Epithelial cell of esophagus (primary cell): ENCODE measurements around the gene CCNB1.

Source experiments
- DNase-seq: peaks from one replicate; pipeline ENCODE4 v3.0.0; 2010; ENCODE audit warnings: low read depth
- H3K4me3 ChIP-seq: 2 replicates; pipeline ENCODE4 v1.5.1; 2011; ENCODE audit warnings: mild to moderate bottlenecking, low read length, control low read depth
- CTCF ChIP-seq: IDR thresholded peaks from 2 replicates; pipeline ENCODE4 v1.5.1; 2011; ENCODE audit warnings: low read depth, mild to moderate bottlenecking, low read length, control low read depth, inconsistent platforms; ENCODE audit not compliant: insufficient read depth; ENCODE audit errors: missing control alignments

CCNB1 gene

GRCh38 chr5:69209602-69210001, 42.7 kb downstream of the CCNB1 start:
- H3K4me3 ChIP-seq, result no peak overlapping the region
- no peak for TF ChIP-seq CTCF
- no peak for DNase-seq

GRCh38 chr5:69211200-69211599, 44.2 kb downstream of the CCNB1 start:
- TF ChIP-seq CTCF, result no peak
- H3K4me3 ChIP-seq, result no peak overlapping the region
- no peak for DNase-seq

- no peak for DNase-seq
- no peak for TF ChIP-seq CTCF
- H3K4me3 ChIP-seq, result no peak overlapping the region
Observed at GRCh38 chr5:69212022-69212421, 45.1 kb downstream of the CCNB1 start.

GRCh38 chr5:69213513-69214215, 46.7 kb downstream of the CCNB1 start:
- DNase-seq, result peak; percentile 59
- no peak for TF ChIP-seq CTCF
- no peak overlapping the region for H3K4me3 ChIP-seq

GRCh38 chr5:69217151-69217511, 50.2 kb downstream of the CCNB1 start:
- no peak for DNase-seq
- H3K4me3 ChIP-seq, result peak overlapping the region; percentile 92
- TF ChIP-seq CTCF, result no peak

- peak; percentile 32 for TF ChIP-seq CTCF
- peak overlapping the region; percentile 92 for H3K4me3 ChIP-seq
- DNase-seq, result peak; percentile 93
Observed at GRCh38 chr5:69217548-69218526, 50.9 kb downstream of the CCNB1 start.
